ENCODE measurements around the gene AGFG2. TPM values are rescaled to one million over a fixed set of nuclear protein-coding genes. Genes with fewer than 3 reads are reported as not detected.

The AGFG2 gene
- total RNA-seq, 1 donor from 2014 or later, result 4.0 TPM

GRCh38 chr7:100509231-100509630 is 29.8 kb upstream of the AGFG2 start:
- Histone ChIP-seq H3K27me3 (ENCODE audit: control insufficient read depth, insufficient read depth, low read length) (no peaks in the 10 kb centered on the region), H3K36me3 (ENCODE audit: control insufficient read depth, insufficient read depth, low read length) (no peaks in the 10 kb centered on the region), H3K4me3 (ENCODE audit: low read depth, low read length) (no peak overlapping the region)
- TF ChIP-seq CTCF (IDR thresholded peaks at IDR 0.05; ENCODE audit: insufficient read depth, low read length, poor library complexity, severe bottlenecking), result no peak
- peak; percentile 7 for DNase-seq (ENCODE audit: low read depth)

- no peaks in the 10 kb centered on the region for H3K27me3 ChIP-seq (ENCODE audit: control insufficient read depth, insufficient read depth, low read length)
- no peak for DNase-seq (ENCODE audit: low read depth)
- no peak for TF ChIP-seq CTCF (IDR thresholded peaks at IDR 0.05; ENCODE audit: insufficient read depth, low read length, poor library complexity, severe bottlenecking)
- no peaks in the 10 kb centered on the region for H3K36me3 ChIP-seq (ENCODE audit: control insufficient read depth, insufficient read depth, low read length)
- H3K4me3 ChIP-seq (ENCODE audit: low read depth, low read length), result no peak overlapping the region
Measured at GRCh38 chr7:100510437-100511239, 28.4 kb upstream of the AGFG2 start.

- no peak for TF ChIP-seq CTCF (IDR thresholded peaks at IDR 0.05; ENCODE audit: insufficient read depth, low read length, poor library complexity, severe bottlenecking)
- Histone ChIP-seq H3K36me3 (ENCODE audit: control insufficient read depth, insufficient read depth, low read length) (no peaks in the 10 kb centered on the region), H3K4me3 (ENCODE audit: low read depth, low read length) (no peak overlapping the region), H3K27me3 (ENCODE audit: control insufficient read depth, insufficient read depth, low read length) (no peaks in the 10 kb centered on the region)
- no peak for DNase-seq (ENCODE audit: low read depth)
Measured at GRCh38 chr7:100513212-100513810, 25.7 kb upstream of the AGFG2 start.

DNA sequence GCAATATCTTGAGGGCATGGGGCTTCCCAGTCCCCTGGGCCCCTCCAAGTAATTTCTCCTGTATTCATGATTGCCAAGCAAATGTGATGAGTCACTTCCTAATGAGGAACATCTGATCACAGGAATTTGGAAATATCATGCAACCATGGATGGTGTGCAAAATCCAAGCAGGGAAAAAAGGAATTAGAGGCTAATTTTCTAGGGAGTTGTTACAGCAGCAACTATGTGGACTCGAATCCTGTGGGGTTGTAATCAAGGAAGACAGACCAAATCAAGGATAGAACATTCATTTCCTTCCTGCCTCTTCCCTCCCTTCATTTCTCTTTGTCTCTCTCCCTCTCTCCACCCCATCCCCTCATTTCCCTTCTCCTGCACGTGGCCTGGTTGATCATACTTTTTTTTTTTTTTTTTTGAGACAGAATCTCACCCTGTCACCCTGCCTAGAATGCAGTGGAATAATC is 23.9 kb upstream of the AGFG2 start:
- no peak overlapping the region for H3K4me3 ChIP-seq (ENCODE audit: low read depth, low read length)
- TF ChIP-seq CTCF (IDR thresholded peaks at IDR 0.05; ENCODE audit: insufficient read depth, low read length, poor library complexity, severe bottlenecking), result no peak
- no peaks in the 10 kb centered on the region for H3K36me3 ChIP-seq (ENCODE audit: control insufficient read depth, insufficient read depth, low read length)
- no peaks in the 10 kb centered on the region for H3K27me3 ChIP-seq (ENCODE audit: control insufficient read depth, insufficient read depth, low read length)
- DNase-seq (ENCODE audit: low read depth), result no peak

- TF ChIP-seq CTCF (IDR thresholded peaks at IDR 0.05; ENCODE audit: insufficient read depth, low read length, poor library complexity, severe bottlenecking), result no peak
- DNase-seq (ENCODE audit: low read depth), result peak; percentile 31
Measured at GRCh38 chr7:100516135-100516812, 22.7 kb upstream of the AGFG2 start.

More at GRCh38 chr7:100516135-100516812, 22.7 kb upstream of the AGFG2 start:
- no peak overlapping the region for H3K4me3 ChIP-seq (ENCODE audit: low read depth, low read length)
- no peaks in the 10 kb centered on the region for H3K36me3 ChIP-seq (ENCODE audit: control insufficient read depth, insufficient read depth, low read length)
- H3K27me3 ChIP-seq (ENCODE audit: control insufficient read depth, insufficient read depth, low read length), result no peaks in the 10 kb centered on the region
